ENCODE data around the gene DHCR7. TPM values are rescaled to one million over a fixed set of nuclear protein-coding genes. Genes with fewer than 3 reads are reported as not detected.

DHCR7 gene
- total RNA-seq, 4 donors from 2014 or later: 5.8 to 9.5 (median 9.2) TPM

DNA sequence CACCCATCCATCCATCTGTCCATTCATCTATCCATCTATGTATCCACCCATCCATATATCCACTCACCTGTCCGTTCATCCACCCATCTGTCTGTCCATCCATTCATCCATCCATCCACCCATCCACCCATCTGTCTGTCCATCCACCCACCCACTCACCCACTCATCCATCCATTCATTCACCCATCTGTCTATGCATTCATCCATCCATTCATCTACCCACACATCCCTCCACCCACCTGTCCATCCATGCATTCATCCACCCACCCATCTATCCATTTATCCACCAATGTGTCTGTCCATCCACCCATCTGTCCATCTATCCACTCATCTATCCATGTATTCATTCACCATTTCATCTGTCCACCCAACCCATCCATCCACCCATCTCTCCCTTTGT lies 38.1 kb upstream of the DHCR7 start:
- WGBS: 94% methylated on average over 1 of the region's 1 CpG
- no peak overlapping the region for H3K27ac ChIP-seq (replicated peaks in 1 of 4)
- no peaks in the 10 kb centered on the region for H3K4me1 ChIP-seq
- DNase-seq (ENCODE audit: extremely low spot score): no peak
- peaks cover 56 to 86% (median 75%) of the 10 kb centered on the region in 4 donors for H3K36me3 ChIP-seq
- intact Hi-C loops (cut with DNase I): no loop called here
- no peaks in the 10 kb centered on the region for H3K9me3 ChIP-seq
- no peak for TF ChIP-seq EP300 (IDR thresholded peaks at IDR 0.05)
- TF ChIP-seq POLR2A (IDR thresholded peaks at IDR 0.05; ENCODE audit: low read depth): no peak
- TF ChIP-seq, protein P1, sequence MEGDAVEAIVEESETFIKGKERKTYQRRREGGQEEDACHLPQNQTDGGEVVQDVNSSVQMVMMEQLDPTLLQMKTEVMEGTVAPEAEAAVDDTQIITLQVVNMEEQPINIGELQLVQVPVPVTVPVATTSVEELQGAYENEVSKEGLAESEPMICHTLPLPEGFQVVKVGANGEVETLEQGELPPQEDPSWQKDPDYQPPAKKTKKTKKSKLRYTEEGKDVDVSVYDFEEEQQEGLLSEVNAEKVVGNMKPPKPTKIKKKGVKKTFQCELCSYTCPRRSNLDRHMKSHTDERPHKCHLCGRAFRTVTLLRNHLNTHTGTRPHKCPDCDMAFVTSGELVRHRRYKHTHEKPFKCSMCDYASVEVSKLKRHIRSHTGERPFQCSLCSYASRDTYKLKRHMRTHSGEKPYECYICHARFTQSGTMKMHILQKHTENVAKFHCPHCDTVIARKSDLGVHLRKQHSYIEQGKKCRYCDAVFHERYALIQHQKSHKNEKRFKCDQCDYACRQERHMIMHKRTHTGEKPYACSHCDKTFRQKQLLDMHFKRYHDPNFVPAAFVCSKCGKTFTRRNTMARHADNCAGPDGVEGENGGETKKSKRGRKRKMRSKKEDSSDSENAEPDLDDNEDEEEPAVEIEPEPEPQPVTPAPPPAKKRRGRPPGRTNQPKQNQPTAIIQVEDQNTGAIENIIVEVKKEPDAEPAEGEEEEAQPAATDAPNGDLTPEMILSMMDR (IDR thresholded peaks at IDR 0.05): no peak
- TF ChIP-seq POLR2AphosphoS5 (IDR thresholded peaks at IDR 0.05): no peak
- no peak overlapping the region for H3K4me3 ChIP-seq
- no peaks in the 10 kb centered on the region for H3K27me3 ChIP-seq

DNA sequence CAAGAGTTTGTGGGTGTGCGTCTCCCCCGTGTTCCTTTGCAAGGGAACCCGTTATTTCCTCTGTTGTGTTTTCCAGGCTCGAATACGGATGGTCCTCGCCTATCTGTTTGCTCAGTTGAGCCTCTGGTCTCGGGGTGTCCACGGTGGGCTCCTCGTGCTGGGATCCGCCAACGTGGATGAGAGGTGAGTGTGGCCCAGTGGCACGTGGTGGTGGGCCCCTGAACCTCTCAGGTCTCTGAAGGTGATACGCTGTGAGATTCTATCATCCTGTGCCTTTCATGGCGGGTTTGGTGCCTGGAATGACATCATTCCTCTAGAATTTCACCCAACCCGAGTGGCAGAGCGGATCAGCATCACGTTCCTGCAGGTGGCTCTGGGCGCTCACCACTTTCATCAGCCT lies 37.3 kb upstream of the DHCR7 start:
- H3K4me3 ChIP-seq: no peak overlapping the region
- no peak for DNase-seq (ENCODE audit: extremely low spot score)
- H3K27ac ChIP-seq (replicated peaks in 1 of 4): no peak overlapping the region
- no peaks in the 10 kb centered on the region for H3K27me3 ChIP-seq
- 98% methylated on average over 18 of the region's 18 CpGs for WGBS
- TF ChIP-seq, protein P1 (IDR thresholded peaks at IDR 0.05): no peak
- TF ChIP-seq POLR2AphosphoS5 (IDR thresholded peaks at IDR 0.05): no peak
- no peak for TF ChIP-seq POLR2A (IDR thresholded peaks at IDR 0.05; ENCODE audit: low read depth)
- no peak for TF ChIP-seq EP300 (IDR thresholded peaks at IDR 0.05)
- H3K4me1 ChIP-seq: no peaks in the 10 kb centered on the region
- no peaks in the 10 kb centered on the region for H3K9me3 ChIP-seq
- intact Hi-C loops (cut with DNase I): no loop called here
- peaks cover 56 to 86% (median 75%) of the 10 kb centered on the region in 4 donors for H3K36me3 ChIP-seq

- DNase-seq (ENCODE audit: extremely low spot score): no peak
- no peaks in the 10 kb centered on the region for H3K9me3 ChIP-seq
- 91% methylated on average over 4 of the region's 6 CpGs for WGBS
- TF ChIP-seq POLR2AphosphoS5 (IDR thresholded peaks at IDR 0.05) (no peak), EP300 (IDR thresholded peaks at IDR 0.05) (no peak), POLR2A (IDR thresholded peaks at IDR 0.05; ENCODE audit: low read depth) (no peak)
- TF ChIP-seq, protein P1 (IDR thresholded peaks at IDR 0.05): no peak
- no peaks in the 10 kb centered on the region for H3K4me1 ChIP-seq
- no peak overlapping the region for H3K27ac ChIP-seq (replicated peaks in 1 of 4)
- no peak overlapping the region for H3K4me3 ChIP-seq
- peaks cover 57 to 86% (median 75%) of the 10 kb centered on the region in 4 donors for H3K36me3 ChIP-seq
- intact Hi-C loops (cut with DNase I): no loop called here
- no peaks in the 10 kb centered on the region for H3K27me3 ChIP-seq
These were observed 36.8 kb upstream of the DHCR7 start for GRCh38 chr11:71485063-71485399.

- no peak overlapping the region for H3K27ac ChIP-seq (replicated peaks in 1 of 4)
- intact Hi-C loops (cut with DNase I): no loop called here
- TF ChIP-seq, protein P1 (IDR thresholded peaks at IDR 0.05): no peak
- no peak for TF ChIP-seq POLR2A (IDR thresholded peaks at IDR 0.05; ENCODE audit: low read depth)
- no peak for TF ChIP-seq POLR2AphosphoS5 (IDR thresholded peaks at IDR 0.05)
- no peak for TF ChIP-seq EP300 (IDR thresholded peaks at IDR 0.05)
- no peaks in the 10 kb centered on the region for H3K9me3 ChIP-seq
- no peak overlapping the region for H3K4me3 ChIP-seq
- H3K4me1 ChIP-seq: no peaks in the 10 kb centered on the region
- H3K36me3 ChIP-seq: peaks cover 63 to 86% (median 76%) of the 10 kb centered on the region in 4 donors
- 92% methylated on average over 23 of the region's 23 CpGs for WGBS
- H3K27me3 ChIP-seq: no peaks in the 10 kb centered on the region
- DNase-seq (ENCODE audit: extremely low spot score): no peak
These were observed 36.3 kb upstream of the DHCR7 start for GRCh38 chr11:71484248-71485062.
